GM15510 (cell line): ENCODE measurements around the gene SDK1.

Source experiments
- POLR2A ChIP-seq: IDR thresholded peaks from 3 replicates; pipeline ENCODE4 v1.6.1; 2011; ENCODE audit warnings: borderline replicate concordance; ENCODE audit not compliant: insufficient read length; ENCODE audit errors: extremely low read depth

SDK1 gene

DNA sequence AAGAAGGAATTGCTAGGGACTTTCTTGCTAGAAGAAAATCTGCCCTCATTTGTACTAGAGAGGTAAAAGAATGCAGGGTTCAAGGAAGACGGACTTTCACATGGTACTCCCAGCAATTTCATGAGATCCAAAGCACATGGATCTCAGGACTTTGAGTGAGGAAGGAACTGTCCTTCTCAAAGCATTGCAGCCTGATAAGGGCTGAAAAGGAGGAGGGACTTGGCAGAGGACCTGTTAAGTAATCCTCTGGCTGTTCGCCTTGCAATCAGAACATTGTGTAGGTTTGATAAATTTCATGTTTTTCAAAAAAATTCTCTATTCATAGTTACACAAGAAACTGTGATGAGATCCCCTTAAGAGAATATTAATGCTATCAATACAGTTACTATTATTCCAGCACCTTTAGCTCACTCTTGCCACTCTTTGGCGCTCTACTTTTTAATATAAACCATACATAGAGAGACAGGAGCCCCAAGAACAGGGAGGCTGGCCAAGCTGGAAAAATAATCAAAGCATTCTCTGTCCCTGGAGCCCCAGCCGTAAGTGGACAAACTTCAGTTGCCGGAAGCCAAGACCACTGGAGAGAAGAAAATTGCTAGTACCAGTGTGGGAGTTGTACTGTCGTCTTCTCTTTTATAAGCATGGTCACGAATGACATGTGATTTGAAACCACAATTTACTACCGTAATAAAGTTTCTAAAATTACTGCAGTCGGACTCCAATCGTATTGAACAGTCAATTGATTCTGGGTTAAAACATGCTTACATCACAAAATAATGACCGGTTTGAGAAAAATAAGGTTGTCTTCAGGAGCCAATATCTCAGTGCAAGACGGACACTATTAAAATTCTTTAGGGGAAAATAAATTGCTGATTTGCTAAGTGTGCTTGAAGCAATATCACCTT lies 424.4 kb downstream of the SDK1 start:
- no peak for TF ChIP-seq POLR2A

DNA sequence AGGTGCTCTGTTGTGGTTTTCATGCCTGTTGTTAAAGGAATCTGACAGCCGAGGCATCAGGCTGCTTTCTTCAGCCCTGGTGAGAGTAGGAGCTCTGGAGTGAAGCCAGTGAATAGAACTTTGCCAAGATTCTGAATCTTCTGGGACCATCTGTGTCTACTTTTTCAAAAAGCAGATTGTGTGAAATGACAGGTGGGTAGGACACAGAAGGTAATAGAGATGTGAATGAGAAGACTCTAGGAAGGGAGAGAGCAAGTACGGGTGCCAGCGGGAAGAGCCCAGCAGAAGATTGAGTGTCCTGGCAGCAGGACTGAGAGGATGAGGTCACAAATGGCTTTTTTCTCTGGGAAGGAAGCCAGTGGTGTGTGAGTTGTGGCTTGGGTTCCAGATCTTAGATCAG lies 429.2 kb downstream of the SDK1 start:
- TF ChIP-seq POLR2A: no peak

DNA sequence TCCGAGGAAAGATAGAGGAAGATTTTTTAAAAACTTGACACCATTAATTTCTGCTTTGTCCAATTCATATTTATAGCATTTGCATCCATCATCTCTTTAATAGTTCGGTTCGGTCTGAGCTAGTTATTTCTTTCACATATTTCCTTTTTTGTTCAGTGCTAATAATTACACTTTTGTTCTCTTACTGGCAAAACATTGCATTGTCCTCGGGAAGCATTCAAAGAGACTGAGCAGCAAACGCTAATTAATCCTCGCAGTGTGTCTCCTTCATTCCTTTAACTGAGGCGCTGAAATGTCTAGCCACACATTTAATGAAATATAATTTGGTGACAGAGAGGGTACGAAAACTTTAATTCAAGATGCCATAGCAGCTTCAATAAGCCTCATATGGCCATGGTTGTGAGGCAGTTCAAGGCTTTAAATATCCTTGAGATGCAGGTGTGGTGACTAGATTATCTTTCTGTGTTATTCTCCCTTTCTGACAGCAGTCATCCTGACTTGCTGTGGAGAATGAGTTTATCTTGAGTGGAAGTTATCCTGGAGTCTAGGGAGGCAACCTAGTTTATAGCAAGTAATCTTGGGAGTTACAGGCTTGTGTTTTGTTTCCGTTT lies 431.4 kb downstream of the SDK1 start:
- no peak for TF ChIP-seq POLR2A

DNA sequence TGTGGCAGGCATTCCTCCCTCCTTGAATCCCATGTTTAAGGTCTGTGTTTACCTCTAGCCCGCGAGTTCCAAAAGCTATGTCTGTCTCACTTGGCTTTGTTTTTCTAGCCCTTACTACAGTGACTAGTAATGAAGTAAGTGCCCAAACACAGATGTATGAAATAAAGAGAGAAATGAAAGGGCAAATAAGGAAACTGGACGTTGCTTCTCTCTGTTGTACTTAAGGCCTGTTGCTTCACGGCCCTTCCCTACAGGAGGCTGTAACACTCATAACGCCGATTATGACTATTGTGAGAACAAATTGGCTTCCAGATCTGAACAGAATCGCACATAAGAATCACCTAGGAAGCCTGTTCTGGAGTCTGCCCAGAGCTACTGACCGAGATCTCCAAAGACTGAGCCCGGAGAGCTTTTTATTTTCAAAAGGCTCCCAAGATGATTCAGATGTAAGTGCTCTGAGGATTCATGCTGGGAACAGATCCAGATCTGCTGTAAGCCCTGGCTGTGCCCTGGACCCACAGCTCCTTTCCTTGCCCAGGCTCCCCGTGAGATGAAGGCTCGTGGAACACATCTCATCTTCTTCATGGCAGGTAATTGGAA lies 432.6 kb downstream of the SDK1 start:
- no peak for TF ChIP-seq POLR2A

DNA sequence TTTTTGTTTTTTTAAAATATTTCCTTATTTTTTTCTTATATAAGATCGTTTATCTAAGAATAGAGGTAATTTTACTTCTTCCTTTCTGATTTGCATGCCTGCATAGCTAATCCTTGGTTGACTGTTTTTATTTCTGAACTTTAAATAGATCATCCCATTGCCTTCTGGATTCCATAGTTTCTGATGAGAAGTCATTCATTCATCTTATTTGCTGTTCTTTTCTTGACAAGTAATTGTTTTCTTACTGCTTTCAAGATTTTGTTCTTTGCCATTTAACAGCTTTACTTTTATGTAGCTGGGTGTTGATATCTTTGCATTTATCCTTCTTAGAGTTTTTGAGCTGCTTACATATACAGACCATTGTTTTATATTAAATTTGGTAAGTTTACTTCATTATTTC lies 437.9 kb downstream of the SDK1 start:
- no peak for TF ChIP-seq POLR2A

DNA sequence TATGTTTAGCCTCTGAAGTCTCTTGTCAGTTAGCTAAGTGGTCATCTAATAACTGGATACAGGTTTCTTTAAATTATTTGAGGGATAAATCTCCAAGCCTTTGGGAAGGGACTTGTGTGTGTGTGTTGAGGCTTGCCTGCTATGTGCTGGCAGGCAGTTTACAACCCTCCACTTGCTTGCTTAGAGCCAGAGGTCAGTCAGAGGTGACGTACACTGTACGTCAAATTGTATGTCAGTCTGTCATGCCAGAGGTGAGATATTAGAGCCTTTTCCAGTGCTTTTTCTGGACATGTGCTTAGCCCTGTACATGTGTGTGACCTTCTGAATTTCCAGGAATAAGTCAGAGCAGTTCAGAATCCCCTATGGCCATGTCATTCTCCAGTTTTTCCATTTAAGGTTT lies 438.9 kb downstream of the SDK1 start:
- no peak for TF ChIP-seq POLR2A

DNA sequence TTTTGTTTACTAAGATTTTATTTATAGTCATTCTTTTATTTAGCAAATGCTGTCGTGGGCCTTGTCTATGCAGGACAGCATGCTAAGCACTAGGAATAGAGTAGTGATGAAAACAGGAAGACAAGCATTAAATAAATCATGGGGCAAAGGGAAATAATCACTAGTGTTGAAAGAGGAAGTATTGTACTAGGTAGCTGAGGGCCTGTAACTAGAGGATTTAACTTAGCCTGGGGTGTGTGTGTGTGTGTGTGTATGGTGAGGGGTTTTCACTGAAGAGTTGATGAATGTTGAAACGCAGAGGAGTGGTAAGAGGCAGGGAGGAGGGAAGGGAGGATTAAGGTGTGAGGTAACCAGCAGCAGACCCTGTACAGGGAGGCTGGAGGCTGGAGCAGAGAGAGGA lies 446.4 kb downstream of the SDK1 start:
- TF ChIP-seq POLR2A: no peak

DNA sequence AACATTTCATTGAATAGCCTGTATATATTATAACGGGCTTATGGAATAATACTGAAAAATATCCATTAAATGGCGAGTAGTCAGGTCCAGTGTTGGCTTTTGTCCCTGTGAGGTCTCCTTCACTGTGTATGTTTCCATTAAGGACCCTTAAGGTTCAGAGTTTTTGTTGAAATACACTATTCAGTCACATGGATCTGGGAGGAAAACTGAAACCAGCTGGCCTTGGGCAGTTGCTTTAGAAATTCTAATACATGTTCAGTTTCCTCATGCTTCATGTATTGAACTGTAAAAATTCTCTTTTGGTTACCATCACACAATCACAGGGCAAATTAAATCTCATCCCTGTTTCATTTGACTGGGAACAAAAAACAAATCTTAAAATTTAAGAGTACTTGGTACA lies 447.3 kb downstream of the SDK1 start:
- TF ChIP-seq POLR2A: no peak

DNA sequence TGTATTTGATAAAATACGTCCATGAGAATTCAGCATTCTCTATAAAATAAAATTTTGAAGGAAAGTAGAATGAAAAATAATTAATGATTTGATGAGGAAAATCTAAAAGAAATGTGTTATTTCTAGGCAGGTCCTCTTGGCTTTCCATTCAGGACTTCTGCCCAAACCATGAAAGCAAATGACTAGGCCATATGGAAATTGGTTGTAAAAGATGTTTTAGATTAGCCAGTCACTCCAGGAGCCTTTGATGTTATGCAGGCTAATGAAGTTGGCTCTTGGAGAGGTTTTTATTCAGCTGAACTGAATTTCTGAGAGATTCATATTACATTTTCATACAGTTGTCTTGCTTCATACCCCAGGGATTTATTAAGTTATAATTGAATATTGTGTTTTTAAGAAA lies 452.8 kb downstream of the SDK1 start:
- no peak for TF ChIP-seq POLR2A

DNA sequence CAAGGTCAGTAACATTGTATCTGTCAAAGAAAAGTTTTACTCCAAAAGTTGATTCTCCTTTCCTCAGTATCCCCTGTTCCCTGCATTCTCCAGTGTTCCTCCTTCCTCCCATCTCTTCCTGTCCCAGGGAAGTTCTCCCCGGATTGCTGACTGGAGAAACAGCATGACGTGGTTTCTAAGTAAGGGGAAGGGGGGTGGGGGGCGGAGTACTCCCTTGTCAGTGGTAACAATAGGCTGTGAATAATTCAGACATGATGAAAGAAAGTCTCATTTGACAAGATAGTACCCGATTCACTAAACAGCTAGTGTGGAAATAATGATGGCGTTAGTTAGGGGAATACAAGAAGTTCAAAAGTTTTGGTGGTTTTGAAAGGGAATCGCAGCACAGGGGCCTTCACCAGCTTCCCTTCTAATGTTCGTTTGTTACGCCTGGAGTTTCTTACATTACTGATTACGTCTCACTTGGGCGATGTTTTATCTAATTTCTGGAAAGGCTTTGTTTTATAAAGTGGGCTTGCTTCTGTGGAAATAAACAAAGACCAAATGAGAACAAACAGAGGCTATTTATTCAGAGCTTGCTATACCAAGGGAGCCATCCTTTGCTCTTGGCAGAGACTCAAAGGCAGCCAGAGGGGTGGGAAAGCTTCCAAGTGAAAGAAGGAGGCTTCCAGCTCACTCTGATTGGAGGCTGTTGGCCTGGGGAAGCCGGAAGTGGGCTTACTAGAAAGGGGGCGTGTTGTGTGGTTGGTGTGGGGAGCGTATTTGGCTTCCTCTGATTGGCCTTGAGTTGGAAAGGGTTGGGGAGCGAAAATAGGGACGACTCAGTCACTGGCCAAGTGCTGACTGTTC lies 453.7 kb downstream of the SDK1 start:
- TF ChIP-seq POLR2A: no peak

DNA sequence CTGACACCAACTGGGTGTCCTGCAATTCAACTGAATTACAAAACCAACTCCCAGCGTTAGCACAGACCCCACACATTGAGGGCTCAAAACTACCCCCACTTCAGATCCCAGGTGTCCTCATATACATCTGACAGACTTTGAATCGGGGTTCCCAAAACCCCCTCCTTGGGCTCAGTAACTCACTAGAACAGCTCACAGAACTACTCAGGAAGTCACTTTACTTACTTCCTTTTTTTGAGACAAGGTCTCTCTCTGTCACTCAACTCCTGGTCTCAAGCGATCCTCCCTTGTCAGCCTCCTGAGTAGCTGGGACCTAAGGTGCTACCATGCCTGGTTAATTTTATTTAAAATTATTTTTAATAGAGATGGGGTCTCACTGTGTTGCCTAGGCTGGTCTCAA lies 456.0 kb downstream of the SDK1 start:
- TF ChIP-seq POLR2A: no peak

DNA sequence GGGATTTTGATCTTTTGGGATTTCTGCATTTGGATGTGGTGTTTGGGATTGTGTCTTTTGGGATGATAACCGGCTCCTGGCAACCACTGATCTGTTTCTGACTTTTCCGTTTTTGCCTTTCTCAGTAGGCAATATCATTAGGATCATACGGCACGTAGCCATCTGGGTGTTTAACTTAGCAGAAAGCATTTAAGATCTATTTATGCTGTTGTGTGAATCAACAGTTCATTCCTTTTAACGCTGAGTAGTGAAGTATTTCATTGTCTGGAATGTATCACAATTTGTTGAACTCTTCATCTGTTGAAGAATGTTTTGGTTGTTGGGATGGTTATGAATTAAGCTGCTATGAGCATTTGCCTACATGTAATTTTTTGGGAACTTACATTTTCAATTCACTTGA lies 459.6 kb downstream of the SDK1 start:
- no peak for TF ChIP-seq POLR2A

DNA sequence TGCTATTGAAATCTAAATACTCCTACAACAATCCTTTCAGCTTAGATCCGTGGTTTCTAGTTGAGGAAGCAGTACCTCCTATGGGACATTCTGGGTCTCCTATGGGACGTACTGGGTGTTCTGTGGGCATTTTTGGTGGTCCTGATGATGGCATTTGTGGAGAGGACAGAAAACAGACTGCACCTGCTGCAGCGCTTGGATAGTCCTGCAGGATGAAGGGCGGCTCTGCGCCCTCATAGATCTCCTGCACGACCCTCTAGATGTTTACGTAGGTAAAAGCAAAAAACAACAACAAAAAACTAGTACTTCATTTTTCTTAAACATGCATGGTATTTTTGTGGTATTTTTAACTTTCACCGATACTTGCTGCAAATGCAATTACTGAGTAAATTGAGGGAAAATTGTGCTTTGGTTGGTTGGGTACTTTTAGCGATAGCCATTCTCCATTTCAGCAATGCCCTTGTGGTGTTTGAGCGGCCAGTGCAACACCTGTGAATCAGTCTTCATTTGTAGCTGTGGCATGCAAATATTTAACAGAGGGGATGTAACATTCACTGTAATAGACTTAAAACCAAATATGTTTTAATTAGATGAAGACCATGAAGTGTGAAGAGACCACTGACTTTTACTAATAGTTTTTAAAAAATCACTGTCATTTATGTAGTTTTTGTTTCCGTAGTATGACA lies 461.2 kb downstream of the SDK1 start:
- no peak for TF ChIP-seq POLR2A

DNA sequence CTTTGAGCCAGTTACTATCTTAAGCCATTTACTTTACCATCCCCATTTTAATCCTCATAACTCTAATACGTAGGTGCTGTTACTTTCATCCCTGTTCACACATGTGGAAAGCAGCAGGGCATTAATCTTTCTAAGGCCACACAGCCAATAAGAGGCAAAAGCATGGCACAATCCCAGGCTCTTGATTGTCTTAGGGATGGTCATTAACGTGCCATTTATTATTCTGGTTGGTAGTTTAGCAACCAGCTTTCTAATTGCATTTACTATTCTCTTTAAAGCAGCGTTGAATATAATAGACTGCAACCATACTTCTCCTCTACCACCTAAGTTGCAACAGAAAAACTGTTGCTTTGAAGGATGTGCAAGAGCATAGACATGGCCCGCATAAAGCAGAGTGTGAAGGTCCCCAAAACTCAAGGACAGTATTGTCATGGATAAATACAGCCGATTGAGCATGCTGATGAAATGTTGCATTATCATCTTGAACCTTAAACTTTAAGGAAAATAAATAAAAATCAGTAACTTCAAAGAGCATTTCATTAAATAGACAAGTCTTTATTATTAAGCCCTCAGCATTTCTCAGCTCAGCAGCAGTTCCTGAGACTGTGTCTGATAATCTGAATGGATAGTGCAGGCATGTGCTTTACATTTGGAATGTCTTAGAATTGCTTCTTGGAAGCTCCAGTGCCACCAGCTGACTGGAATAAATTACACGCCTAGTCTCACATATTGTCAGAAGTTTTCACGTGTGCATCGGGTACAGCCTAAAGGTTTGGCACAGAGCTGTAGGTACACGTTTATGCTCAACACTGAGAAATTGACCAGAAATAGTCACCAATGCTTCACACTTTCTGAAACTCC lies 467.1 kb downstream of the SDK1 start:
- no peak for TF ChIP-seq POLR2A

DNA sequence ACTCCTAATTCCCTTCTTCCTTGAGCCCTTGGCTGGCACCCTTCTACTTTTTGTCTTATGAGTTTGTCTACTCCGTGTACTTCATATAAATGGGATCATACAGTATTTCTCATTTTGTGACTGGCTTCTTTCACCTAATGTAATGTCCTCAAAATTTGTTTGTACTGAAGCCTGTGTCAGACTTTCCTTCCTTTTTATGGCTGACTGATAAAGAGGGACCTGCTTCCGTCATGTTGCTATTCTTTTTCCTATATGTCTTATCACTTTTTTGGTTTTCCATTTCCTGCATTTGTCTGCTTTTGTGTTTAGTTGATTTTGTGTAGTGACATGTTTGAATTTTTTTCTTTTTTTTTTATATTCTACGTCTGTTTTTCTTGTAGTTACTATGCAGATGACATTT lies 470.9 kb downstream of the SDK1 start:
- TF ChIP-seq POLR2A: no peak
